Measurements from ENCODE around the gene SYTL5. TPM values are rescaled to one million over a fixed set of nuclear protein-coding genes. Genes with fewer than 3 reads are reported as not detected.

SYTL5 gene
- total RNA-seq, 3 donors from 2014 or later: 3.0 to 11.5 (median 9.4) TPM

DNA sequence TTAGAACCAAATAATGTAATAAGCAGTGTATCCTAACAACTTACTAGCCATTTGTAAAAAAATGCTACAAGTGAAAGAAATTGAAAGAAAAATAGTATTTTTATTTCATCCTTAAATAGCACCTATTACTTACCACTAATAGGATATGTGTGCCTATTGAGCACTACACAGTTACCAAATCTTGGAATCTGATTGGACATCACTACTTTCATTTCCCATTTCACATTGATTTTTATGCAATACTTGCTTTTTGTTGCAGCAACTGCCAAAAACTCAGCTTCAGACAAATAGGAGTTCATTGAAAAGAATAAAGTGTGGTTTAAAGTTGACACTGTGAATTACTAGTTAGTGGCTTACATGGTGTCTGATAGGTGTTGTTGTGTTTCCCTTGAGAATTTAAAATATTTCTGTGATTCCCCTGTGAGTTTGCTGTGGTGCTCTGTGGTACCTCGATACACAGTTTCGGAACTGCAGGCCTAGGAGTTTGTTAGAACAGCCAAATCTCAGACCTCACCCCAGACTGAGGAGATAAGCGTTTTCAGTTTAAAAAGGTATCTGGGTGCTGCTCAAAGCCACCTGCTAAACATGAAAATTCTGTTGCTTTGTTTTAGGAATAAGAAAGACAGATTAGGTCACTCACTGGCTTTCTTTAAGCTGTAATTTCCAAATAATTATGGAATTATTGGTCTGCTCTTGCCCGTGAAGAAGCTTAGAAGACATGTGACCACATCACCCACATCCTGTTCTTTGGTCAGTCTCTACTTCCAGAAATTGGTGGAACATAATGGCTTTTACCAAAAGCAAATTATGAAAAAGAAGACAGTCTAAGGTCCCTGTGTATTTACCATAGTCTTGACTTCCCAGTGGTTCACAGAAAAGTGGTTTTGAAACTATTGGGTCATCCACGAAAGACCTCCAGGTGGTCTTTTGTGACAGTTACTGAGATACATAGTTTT, 97.8 kb downstream of the SYTL5 start:
- DNase-seq (no peak), ATAC-seq (no peak)
- no peaks in the 10 kb centered on the region for H3K36me3 ChIP-seq (ENCODE audit: low read depth)
- TF ChIP-seq, protein P1, sequence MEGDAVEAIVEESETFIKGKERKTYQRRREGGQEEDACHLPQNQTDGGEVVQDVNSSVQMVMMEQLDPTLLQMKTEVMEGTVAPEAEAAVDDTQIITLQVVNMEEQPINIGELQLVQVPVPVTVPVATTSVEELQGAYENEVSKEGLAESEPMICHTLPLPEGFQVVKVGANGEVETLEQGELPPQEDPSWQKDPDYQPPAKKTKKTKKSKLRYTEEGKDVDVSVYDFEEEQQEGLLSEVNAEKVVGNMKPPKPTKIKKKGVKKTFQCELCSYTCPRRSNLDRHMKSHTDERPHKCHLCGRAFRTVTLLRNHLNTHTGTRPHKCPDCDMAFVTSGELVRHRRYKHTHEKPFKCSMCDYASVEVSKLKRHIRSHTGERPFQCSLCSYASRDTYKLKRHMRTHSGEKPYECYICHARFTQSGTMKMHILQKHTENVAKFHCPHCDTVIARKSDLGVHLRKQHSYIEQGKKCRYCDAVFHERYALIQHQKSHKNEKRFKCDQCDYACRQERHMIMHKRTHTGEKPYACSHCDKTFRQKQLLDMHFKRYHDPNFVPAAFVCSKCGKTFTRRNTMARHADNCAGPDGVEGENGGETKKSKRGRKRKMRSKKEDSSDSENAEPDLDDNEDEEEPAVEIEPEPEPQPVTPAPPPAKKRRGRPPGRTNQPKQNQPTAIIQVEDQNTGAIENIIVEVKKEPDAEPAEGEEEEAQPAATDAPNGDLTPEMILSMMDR (IDR thresholded peaks at IDR 0.05): no peak
- intact Hi-C loops (cut with DNase I, micrococcal nuclease): no loop called here
- no peaks in the 10 kb centered on the region for H3K4me1 ChIP-seq (ENCODE audit: low read depth)
- no peak overlapping the region for H3K4me3 ChIP-seq
- H3K9me3 ChIP-seq: no peaks in the 10 kb centered on the region

DNA sequence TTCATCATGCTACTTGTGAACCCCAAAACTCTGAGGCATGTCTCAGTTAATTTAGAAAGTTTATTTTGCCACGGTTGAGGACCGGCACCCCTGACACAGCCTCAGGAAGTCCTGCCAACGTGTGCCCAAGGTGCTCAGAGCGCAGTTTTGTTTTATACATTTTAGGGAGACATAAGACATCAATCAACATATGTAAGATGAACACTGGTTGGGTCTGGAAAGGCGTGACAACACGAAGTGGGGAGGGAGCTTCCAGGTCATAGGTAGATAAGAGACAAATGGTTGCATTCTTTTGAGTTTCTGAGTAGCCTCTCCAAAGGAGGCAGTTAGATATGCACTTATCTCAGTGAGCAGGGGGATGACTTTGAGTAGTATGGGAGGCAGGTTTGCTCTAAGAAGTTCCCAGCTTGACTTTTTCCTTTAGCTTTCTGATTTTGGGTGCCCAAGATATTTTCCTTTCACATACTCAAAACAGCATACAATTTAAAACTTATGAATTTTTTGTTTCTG, 98.9 kb downstream of the SYTL5 start:
- DNase-seq (no peak), ATAC-seq (no peak)
- H3K4me3 ChIP-seq: no peak overlapping the region
- H3K4me1 ChIP-seq (ENCODE audit: low read depth): no peaks in the 10 kb centered on the region
- H3K36me3 ChIP-seq (ENCODE audit: low read depth): no peaks in the 10 kb centered on the region
- H3K9me3 ChIP-seq: no peaks in the 10 kb centered on the region
- TF ChIP-seq, protein P1 (IDR thresholded peaks at IDR 0.05): no peak
- intact Hi-C loops (cut with DNase I, micrococcal nuclease): no loop called here

DNA sequence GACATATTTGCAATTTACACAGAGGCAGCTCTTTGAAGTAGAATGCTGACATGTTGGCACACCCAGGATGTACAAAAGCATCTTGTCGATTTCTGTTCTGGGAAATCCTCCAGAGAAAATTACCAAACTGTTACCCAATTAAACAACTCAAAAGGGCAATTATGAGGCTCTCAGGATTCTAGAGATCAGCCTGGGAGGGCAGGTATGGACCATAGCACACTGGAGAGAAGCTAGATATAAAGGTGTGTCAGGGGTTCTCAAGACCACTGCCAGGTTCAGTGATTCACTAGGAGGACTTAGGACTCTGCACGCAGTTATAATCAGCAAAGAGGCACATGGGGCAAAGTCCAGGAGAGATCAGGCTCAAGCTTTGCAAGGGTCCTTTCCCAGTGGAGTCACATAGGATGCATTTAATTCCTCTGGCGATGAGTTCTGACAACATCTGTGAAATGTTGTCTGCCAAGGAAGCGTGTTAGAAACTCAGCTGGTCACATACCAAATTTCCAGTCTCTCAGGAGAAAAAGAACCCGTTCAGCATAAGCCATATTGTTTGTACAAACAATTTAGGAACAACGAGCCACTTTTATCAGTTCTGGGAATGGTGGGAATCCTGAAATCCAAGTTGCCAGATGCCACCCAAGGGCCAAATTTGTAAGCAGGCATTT, 100.8 kb downstream of the SYTL5 start:
- ATAC-seq: peak; percentile 72
- Histone ChIP-seq H3K4me1 (ENCODE audit: low read depth) (no peaks in the 10 kb centered on the region), H3K9me3 (no peaks in the 10 kb centered on the region), H3K36me3 (ENCODE audit: low read depth) (no peaks in the 10 kb centered on the region), H3K4me3 (no peak overlapping the region)
- peak in 1 of 3 donors; percentile 19 for DNase-seq
- TF ChIP-seq, protein P1 (IDR thresholded peaks at IDR 0.05): no peak
- intact Hi-C loops (cut with DNase I, micrococcal nuclease): no loop called here

DNA sequence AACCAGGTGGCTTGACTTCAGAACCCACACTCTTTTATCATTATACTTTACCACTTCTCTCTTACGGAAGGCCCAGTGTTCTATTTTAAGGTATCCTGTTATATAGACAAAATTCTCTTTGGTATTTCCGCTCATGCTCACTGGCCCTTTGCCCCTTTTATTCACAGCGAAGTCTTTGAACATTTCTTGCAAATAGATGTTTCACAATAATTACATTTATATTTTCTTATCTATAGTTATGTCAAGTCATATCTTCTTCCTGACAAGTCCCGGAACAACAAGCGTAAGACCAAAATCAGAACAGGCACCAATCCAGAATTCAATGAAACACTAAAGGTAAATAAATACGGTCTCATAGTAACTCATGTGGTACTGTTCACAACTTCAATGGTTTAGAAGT, 102.0 kb downstream of the SYTL5 start:
- no peak for DNase-seq
- no peak for ATAC-seq
- intact Hi-C loops (cut with DNase I, micrococcal nuclease): no loop called here
- no peaks in the 10 kb centered on the region for H3K9me3 ChIP-seq
- no peak overlapping the region for H3K4me3 ChIP-seq
- TF ChIP-seq, protein P1 (IDR thresholded peaks at IDR 0.05): no peak
- H3K36me3 ChIP-seq (ENCODE audit: low read depth): no peaks in the 10 kb centered on the region
- H3K4me1 ChIP-seq (ENCODE audit: low read depth): no peaks in the 10 kb centered on the region

DNA sequence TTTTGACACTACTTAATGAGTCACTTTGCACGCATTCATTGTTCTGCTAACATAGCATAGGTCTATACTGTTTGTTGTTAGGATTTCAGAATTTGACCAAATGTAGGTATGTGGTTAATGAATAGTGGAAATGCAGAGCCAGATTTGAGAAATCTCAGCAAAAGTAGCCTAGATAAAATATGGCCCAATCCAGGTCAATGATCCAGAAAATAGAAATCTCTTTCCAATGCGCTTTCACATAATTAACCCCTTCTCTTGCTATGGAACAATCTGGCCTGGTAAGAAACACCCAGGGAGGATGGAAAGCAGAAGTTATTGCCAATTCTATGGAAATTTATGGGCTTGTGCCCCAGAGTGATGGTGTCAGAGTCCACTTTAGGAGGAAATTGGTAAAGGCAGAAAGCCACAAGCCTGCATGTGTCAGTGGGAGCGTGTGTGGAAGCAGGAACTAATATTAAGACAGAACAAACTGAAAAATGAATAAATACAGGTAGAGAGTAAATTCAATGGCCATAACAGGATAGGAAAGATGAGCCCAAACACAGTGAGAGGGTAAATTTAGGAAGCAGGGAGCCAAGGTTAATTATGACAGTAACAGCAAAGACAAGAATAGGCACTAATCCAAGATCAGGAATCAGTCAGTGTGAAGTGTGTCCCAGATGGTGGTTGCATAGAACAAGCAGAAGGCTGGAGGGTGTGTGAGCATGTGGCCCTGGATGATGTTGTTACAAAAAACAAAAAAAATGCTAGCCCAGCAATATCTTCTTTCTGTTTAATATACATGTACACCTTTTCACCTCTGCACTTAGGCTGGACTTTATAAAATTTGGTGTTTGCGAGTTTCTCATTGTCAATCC, 102.9 kb downstream of the SYTL5 start:
- ATAC-seq: peak; percentile 89
- TF ChIP-seq, protein P1 (IDR thresholded peaks at IDR 0.05): no peak

More for the DNA sequence above, 102.9 kb downstream of the SYTL5 start:
- peak in 1 of 3 donors; percentile 18 for DNase-seq
- H3K9me3 ChIP-seq: no peaks in the 10 kb centered on the region
- intact Hi-C loops (cut with DNase I, micrococcal nuclease): no loop called here
- H3K4me1 ChIP-seq (ENCODE audit: low read depth): no peaks in the 10 kb centered on the region
- no peak overlapping the region for H3K4me3 ChIP-seq
- no peaks in the 10 kb centered on the region for H3K36me3 ChIP-seq (ENCODE audit: low read depth)

Measured in mucosa of descending colon (tissue), 3 donors.